ENCODE data around the gene SMIM22.

Gene SMIM22

GRCh38 chr16:4826980-4827379 is 31.8 kb downstream of the SMIM22 start:
- in situ Hi-C loops (cut with MboI; ENCODE audit: low pct_unique_long_range_greater_than_20kb, low sequenced_read_pairs, unreplicated experiment): no loop called here
- no peak for TF ChIP-seq CTCF (IDR thresholded peaks at IDR 0.05; ENCODE audit: extremely low read depth, insufficient read depth, missing control alignments)
- no peak for DNase-seq (ENCODE audit: low spot score)

GRCh38 chr16:4828567-4829321 is 33.6 kb downstream of the SMIM22 start:
- in situ Hi-C loops (cut with MboI; ENCODE audit: low pct_unique_long_range_greater_than_20kb, low sequenced_read_pairs, unreplicated experiment): no loop called here
- no peak for TF ChIP-seq CTCF (IDR thresholded peaks at IDR 0.05; ENCODE audit: extremely low read depth, insufficient read depth, missing control alignments)
- no peak for DNase-seq (ENCODE audit: low spot score)

GRCh38 chr16:4830408-4830807 is 35.2 kb downstream of the SMIM22 start:
- in situ Hi-C loops (cut with MboI; ENCODE audit: low pct_unique_long_range_greater_than_20kb, low sequenced_read_pairs, unreplicated experiment): no loop called here
- TF ChIP-seq CTCF (IDR thresholded peaks at IDR 0.05; ENCODE audit: extremely low read depth, insufficient read depth, missing control alignments): no peak
- DNase-seq (ENCODE audit: low spot score): no peak

- no peak for DNase-seq (ENCODE audit: low spot score)
- no peak for TF ChIP-seq CTCF (IDR thresholded peaks at IDR 0.05; ENCODE audit: extremely low read depth, insufficient read depth, missing control alignments)
- in situ Hi-C loops (cut with MboI; ENCODE audit: low pct_unique_long_range_greater_than_20kb, low sequenced_read_pairs, unreplicated experiment): no loop called here
Observed at GRCh38 chr16:4831616-4832015, 36.4 kb downstream of the SMIM22 start.

- in situ Hi-C loops (cut with MboI; ENCODE audit: low pct_unique_long_range_greater_than_20kb, low sequenced_read_pairs, unreplicated experiment): no loop called here
Observed at GRCh38 chr16:4832698-4833343, 37.7 kb downstream of the SMIM22 start.

GRCh38 chr16:4833584-4833983 is 38.4 kb downstream of the SMIM22 start:
- TF ChIP-seq CTCF (IDR thresholded peaks at IDR 0.05; ENCODE audit: extremely low read depth, insufficient read depth, missing control alignments): no peak
- DNase-seq (ENCODE audit: low spot score): no peak
- in situ Hi-C loops (cut with MboI; ENCODE audit: low pct_unique_long_range_greater_than_20kb, low sequenced_read_pairs, unreplicated experiment): no loop called here

More at GRCh38 chr16:4832698-4833343, 37.7 kb downstream of the SMIM22 start:
- DNase-seq (ENCODE audit: low spot score): no peak
- no peak for TF ChIP-seq CTCF (IDR thresholded peaks at IDR 0.05; ENCODE audit: extremely low read depth, insufficient read depth, missing control alignments)

Data from GM13977 (cell line).